ENCODE results near the gene NAP1L3.

The NAP1L3 gene

DNA sequence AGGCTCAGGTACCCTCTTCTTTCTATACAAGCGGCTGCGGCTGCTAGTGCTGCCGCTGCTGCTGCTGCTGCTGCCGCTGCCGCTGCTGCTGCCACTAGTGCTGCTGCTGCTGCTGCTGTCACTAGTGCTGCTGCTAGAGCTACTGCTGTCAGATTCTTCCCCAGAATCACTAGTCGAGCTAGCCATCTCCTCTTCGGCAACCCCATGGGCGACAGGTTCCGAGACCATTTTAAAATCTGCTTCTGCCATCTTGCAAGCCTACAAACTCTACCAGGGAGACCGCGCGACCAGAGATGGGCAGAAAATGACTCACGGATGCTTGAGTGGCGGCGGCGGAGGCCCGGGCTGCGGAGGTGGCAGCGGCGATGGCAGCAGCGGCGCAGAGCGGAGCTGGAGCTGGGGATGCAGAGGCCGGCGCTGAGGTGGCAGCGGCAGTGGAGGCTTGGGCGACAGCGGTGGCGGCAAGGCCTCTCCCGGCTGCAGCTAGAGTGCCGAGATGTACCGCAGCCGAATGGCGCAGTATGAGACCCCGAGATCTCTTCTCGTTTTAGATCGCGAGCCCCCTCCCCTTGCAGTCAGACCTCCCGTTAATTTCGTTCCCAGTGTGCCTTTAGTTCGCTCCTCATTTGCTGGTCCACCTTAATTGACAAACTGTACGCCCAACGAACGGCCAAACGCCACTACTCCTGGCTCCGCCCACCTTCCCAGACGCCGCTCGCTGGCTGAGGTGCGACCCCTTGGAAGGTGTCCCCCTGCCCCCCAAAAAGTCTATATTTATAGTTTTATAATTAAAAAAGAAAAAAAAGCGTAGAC is at the start of gene NAP1L3:
TSS of gene NAP1L3 (minus strand) at position 523 of the 813 bp plus-strand sequence. CDS start at position 249, 274 bp downstream.
- peak; percentile 95 for DNase-seq

DNA sequence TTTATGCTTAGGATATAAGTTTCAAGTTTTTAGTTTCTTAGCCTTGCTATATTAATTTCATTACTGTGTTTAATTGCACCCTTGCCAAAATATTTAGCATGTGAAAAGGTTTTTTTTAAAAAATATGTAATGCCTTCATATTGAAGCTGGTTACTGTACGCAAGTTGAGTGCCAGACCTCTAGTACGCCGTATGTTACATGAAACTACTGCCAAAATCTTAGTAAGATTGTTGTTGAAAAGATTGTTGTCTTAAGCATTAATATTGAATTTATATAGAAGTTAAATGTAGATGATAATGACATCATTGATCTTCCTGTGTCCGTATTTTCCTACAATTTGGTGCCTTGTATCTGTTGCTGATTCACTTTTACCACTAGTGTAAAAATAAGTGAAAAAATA is 37.7 kb upstream of the NAP1L3 start:
- no peak for DNase-seq

GRCh38 chrX:93703701-93704100 is 30.3 kb upstream of the NAP1L3 start:
- no peak for DNase-seq

- no peak for DNase-seq
These were observed 22.6 kb upstream of the NAP1L3 start for GRCh38 chrX:93695981-93696380.

GRCh38 chrX:93673869-93674271 is 492 bp upstream of the NAP1L3 start, which contains the start of gene FAM133A:
TSS of gene FAM133A (plus strand) at chrX:93674206. CDS start at chrX:93709420, 35,214 bp downstream.
- DNase-seq, result no peak

GRCh38 chrX:93660575-93660974 is 12.8 kb downstream of the NAP1L3 start:
- no peak for DNase-seq

DNA sequence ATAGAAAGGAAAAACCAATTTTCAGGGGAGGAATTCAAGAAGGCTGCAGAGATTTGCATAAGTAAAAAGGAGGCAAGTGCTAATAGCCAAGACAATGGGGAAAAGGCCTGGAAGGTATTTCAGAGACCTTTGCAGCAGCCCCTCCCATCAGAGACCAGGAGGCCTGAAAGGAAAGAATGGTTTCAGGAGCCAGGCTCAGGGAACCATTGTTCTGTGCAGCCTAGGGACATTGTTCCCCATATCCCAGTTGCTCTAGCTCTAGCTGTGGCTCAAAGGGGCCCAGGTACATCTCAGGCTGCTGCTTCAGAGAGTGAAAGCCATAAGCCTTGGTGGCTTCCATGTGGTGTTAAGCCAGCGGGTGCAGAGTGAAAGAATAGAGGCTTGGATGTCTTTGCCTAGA is 24.0 kb downstream of the NAP1L3 start:
- DNase-seq, result no peak

DNA sequence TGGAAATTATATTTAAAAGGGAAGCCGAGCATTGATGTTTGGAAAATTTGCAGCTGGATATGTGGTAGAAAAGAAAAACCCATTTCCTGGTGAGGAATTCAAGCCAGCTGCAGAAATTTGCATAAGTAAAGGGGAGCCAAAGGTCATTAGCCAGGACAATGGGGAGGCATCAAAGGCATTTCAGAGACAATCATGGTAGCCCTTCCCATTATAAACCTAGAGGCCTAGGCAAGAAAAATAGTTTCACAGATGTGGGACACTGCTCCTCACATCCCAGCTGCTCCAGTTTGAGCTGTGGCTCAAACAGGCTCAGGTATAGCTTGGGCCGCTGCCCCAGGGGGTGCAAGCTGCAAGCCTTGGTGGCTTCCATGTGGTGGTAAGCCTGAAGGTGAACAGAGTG is 35.8 kb downstream of the NAP1L3 start:
- no peak for DNase-seq
